HG02981 (cell line): ENCODE measurements around the gene EXOSC1.
"Not testable (repeated sequence)": the region's sequence is repeated elsewhere in the genome, so short reads cannot be mapped to it uniquely, and the experiment has no call there.

Experiments
- ATAC-seq: cut with Tn5 transposase; IDR thresholded peaks from one replicate; pipeline ENCODE4 v1.9.1; 2021; ENCODE audit warnings: mild to moderate bottlenecking, moderate library complexity; ENCODE audit not compliant: unreplicated experiment

The EXOSC1 gene

GRCh38 chr10:97411406-97411805 is 34.4 kb downstream of the EXOSC1 start:
- no peak for ATAC-seq

- ATAC-seq: no peak
These were observed 37.3 kb downstream of the EXOSC1 start for GRCh38 chr10:97408496-97408992.

- ATAC-seq: no peak
These were observed 37.9 kb downstream of the EXOSC1 start for GRCh38 chr10:97407952-97408248.

GRCh38 chr10:97407211-97407951 is 38.4 kb downstream of the EXOSC1 start:
- ATAC-seq: peak; percentile 82

GRCh38 chr10:97406483-97406882 is 39.3 kb downstream of the EXOSC1 start:
- not testable (repeated sequence) for ATAC-seq

- no peak for ATAC-seq
These were observed 39.7 kb downstream of the EXOSC1 start for GRCh38 chr10:97406064-97406463.

GRCh38 chr10:97404044-97404443 is 41.8 kb downstream of the EXOSC1 start:
- no peak for ATAC-seq

GRCh38 chr10:97401455-97401919 is 44.3 kb downstream of the EXOSC1 start:
- ATAC-seq: no peak

GRCh38 chr10:97400665-97401454 is 44.9 kb downstream of the EXOSC1 start, which contains the start of gene RRP12:
RRP12 (minus strand) TSS chr10:97401340; CDS start chr10:97401231, 109 bp downstream.
- peak; percentile 97 for ATAC-seq

GRCh38 chr10:97399843-97400545 is 45.8 kb downstream of the EXOSC1 start:
- no peak for ATAC-seq

- ATAC-seq: no peak
These were observed 49.8 kb downstream of the EXOSC1 start for GRCh38 chr10:97396056-97396455.

GRCh38 chr10:97393034-97393573 is 52.7 kb downstream of the EXOSC1 start:
- ATAC-seq: no peak

GRCh38 chr10:97390091-97390490 is 55.7 kb downstream of the EXOSC1 start:
- no peak for ATAC-seq

GRCh38 chr10:97388152-97388551 is 57.7 kb downstream of the EXOSC1 start:
- ATAC-seq: no peak
